HL-60/S4 treated with retinoic acid at 250 ng/mL for 4 days and 3 days (cell line): ENCODE measurements around the gene KLHL7.
"Not testable (repeated sequence)": the region's sequence is repeated elsewhere in the genome, so short reads cannot be mapped to it uniquely, and the experiment has no call there.

Experiments
- in situ Hi-C: fragments of 300-500 bp; cut with MboI; formaldehyde crosslinking; loops from 2 replicates; pipeline ENCODE4 v1.7.0; 2022; ENCODE audit warnings: low sequenced_read_pairs

KLHL7 gene

DNA sequence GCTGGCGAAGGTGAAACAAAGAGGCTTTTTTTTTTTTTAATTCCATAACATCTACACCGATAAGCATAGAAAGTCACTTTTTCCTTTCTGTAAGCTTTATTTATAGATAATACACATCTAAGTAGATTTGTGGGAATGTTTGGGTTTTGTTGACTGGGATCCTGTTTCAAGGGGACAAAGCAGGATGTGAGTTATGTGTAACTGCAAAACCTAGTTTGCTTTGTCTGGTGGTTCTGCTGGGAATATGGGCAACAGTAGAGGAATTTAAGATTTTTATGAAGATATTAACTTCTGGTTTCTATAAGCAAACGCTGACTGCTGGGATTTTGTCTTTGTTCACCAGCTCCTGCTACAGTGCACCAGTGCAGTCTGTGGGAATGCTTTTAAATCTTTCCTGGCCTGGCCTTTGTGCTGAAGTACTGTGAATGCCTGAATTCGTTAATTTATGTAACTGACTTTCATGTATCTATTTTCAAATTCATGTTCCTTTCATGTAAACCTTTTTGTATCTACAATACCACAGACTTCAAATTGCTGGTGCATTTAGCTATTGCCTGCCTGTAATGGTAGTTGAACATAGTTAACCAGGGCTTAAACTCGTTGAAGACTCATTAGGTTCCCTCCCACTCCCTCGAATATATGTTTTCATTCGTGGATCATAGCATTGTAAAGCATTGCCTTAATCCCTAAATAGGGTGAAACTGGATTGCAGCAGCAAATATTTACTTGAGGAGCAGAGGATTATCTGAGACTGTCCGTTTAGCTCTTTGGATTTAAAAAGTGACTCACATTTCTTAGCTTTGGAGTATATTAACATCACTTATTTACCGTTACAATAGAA, 1.5 kb downstream of the KLHL7 start:
- in situ Hi-C loops = no loop called here

DNA sequence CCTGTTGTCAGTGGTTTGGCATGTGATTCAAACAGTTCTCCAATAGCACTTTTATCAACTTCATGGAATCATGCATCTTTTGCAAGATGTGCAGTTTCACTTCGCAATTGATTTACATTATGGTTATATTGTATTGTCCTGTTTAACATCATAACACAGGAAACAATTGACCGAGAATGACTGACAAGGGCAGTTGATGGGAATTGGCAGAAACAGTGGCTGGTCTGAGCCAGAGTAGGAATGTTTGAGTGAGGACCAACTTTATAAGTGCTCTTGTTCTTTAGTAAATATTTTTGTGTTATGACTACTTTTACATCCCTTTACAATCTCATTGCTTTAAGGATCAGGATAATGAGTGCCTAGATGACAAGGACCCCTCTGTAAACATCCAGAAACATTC, 2.2 kb downstream of the KLHL7 start:
- in situ Hi-C loops = no loop called here

DNA sequence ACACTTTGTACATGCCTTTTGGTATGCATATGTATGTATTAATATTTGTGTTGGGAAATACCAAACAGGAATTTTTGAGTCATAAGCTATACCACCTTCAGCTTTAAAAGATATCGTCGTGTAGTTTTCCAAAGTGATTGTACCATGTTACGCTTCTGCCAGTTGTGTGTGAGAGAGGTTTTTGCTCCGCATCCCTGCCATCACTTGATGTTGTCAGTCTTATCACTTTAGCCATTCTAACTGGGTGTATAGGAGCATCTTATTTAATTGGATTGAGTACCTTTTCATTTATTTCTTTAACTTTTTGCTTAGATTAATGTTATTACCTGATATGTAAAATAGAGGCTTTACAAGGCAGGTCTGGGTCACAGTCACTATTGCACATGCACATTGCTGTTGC, 3.4 kb downstream of the KLHL7 start:
- in situ Hi-C loops = no loop called here

DNA sequence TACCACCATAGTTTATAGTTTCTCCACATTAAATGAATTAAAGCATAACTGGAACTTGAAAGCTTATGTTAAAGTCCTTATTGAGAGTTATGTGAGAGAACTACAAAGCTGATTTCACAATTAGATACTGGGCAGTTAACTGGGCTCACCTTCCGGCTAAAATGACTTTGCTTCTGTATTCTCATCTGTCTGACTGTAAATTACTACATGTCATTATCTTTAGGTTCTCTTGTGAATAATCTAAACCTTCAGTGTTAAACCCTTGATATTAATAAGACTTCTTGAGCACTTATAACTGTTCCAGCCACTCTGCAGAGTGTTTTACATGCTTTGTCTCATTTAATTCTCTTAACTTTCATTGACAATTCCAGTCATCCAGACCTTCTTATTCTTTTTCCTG, 3.9 kb downstream of the KLHL7 start:
- in situ Hi-C loops = no loop called here

DNA sequence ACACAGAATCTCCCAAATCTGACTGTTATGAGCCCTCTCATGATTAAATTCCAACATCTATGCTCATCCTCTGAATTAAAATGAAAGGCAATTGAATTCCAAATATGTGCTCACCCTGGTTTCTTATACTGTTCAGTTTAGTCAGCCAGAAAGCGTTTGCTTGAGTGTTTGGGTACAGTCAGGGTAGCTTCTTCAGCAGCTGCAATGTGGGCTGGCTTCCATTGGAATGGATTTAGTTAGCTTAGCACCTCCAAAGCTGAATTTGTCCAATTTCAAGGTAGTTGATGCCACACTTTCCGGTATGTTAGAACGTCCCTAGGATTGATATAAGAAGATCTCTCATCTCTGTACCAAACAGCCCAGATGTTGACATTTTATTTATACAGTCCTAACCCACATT, 9.3 kb downstream of the KLHL7 start:
- in situ Hi-C loops = no loop called here

DNA sequence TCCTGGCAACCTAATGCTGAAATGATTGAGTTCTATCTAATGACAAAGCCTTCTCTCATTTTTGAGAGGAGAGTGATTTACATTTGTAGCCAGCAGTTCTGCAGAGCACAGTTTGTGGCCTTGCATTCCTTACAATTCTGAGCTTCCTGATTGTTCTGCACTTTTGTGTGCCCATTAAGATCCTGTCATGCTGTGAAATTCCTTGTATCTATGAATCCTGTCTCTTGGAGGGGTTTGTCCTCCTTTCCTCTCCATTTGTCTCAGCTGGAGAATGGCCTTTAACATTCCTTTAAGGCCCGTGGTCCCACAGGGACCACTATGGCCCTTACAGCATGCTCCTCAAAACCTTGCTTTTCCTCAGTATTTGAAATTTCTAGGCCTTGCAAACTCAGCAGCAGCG, 10.4 kb downstream of the KLHL7 start:
- in situ Hi-C loops = no loop called here

DNA sequence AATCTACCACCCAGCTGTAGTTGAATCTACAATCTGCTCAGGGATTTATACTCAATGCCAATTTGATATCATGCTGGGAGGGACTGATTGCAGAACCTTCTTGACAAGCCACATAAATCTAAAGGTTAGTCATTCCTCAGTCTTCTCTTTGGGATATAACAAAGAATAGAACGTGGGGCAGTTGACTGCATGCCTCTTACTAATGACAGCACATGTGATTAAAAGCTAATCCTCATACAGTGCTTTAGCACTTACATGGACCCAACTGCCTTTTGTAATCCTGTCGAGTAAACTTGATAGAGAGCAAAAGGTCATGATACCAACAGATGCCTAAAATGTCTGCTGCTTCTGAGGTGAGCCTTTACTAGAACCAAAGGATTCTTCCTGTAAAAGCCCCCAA, 12.3 kb downstream of the KLHL7 start:
- in situ Hi-C loops = no loop called here

DNA sequence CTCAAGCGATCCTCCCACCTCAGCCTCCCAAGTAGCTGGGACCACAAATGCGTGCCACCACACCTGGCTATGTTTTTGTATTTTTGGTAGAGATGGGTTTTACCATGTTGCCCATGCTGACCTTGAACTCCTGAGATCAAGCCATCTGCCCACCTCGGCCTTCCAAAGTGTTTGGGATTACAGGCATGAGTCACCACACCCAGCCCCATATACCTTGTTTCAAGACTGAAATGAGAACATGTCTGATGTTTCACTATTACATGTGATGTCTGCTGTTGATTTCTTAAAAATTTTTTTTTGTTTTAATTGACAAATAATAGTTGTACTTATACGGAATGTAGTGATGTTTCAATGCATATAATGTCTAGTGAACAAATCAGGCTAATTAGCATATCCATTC, 14.5 kb downstream of the KLHL7 start:
- in situ Hi-C loops = no loop called here

DNA sequence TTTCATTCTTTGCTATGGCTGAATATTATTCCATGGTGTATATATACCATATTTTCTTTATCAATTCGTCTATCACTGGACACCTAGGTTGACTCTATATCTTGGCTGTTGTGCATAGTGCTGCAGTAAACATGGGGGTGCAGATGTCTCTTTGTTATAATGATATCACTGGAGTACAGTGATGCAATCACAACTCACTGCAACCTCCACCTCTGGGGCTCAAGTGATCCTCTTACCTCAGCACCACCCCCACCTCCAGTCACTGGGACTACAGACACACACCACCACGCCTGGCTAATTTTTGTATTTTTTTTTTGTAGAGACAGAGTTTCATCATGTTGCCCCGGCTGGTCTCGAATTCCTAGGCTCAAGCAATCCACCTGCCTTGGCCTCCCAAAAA, 15.6 kb downstream of the KLHL7 start:
- in situ Hi-C loops = no loop called here

DNA sequence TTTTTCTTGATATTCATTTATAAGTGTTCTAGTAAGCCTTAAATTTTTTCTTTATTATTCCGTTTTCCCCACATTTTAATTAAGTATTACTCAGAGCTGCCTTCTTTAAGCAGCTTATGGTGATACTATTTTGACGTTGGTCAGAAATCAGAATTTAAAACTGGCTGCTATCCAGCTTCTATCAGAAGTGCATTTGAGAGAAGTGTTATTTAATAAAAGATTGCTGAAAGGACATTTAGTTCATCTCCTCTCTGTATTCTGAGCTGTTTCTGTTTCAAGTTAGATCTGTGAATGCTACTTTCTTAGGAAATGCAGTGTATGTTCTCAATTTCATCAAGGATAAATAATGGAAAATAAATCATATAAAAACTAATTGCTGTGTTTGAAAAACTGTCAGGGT, 17.4 kb downstream of the KLHL7 start:
- in situ Hi-C loops = no loop called here

DNA sequence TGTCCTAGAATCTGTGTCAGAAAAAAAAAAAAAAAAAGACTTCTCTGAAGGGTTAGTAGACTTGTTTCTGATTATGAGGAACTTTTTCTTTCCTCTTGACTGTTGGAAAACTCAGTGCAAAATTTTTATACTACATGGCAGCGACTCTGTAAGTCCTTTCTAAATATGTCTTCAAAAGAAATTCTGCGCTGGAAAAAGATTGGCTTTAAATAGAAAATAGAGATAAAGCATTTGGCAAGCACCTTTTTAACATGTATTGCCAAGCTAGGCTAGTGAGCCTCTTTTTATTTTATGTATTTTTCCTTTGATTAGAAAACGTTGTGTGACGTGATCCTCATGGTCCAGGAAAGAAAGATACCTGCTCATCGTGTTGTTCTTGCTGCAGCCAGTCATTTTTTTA, 17.9 kb downstream of the KLHL7 start:
- in situ Hi-C loops = no loop called here

DNA sequence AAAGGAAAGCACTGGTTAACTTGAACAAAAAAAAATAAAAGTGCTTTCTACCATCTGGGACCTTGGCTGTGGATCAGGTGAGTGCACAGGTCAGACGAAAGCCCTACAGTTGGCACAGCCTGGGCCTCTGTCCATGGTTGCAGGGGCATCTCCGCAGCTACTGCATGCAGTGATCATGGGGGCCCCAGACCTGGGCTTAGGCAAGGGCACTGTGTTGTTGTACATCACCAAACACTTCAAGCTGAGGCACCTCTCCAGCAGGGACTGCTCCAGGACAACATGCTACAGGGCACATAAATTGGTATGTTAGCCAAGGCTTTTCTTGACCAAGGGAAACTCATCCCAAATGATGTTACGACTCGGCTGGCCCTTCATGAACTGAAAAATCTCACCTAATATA, 23.5 kb downstream of the KLHL7 start:
- in situ Hi-C loops = no loop called here

DNA sequence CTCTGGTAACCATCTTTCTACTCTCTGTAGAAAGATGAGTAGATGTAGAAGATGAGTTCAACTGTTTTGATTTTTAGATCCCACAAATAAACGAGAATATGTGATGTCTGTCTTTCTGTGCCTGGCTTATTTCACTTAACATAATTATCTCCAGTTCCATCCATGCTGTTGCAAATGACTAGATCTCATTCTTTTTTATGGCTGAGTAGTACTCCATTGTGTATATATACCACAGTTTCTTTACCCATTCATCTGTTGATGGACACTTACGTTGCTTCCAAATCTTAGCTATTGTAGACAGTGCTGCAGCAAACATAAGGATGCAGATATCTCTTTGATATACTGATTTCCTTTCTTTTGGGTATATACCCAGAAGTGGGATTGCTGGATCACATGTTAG, 26.2 kb downstream of the KLHL7 start:
- in situ Hi-C loops = not testable (repeated sequence)

DNA sequence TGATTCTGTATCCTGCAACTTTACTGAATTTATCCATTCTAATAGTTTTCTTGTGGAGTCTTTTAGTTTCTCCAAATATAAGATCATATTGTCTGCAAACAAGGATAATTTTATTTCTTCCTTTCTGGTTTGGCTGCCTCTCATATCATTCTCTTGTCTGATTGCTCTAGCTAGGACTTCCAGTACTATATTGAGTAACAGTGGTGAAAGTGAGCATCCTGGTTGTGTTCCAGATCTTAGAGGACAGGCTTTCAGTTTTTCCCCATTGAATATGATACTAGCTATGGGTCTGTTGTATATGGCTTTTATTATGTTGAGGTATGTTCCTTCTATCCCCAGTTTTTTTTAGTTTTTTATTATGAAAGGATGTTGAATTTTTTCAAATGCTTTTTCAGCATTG, 28.2 kb downstream of the KLHL7 start:
- in situ Hi-C loops = no loop called here

DNA sequence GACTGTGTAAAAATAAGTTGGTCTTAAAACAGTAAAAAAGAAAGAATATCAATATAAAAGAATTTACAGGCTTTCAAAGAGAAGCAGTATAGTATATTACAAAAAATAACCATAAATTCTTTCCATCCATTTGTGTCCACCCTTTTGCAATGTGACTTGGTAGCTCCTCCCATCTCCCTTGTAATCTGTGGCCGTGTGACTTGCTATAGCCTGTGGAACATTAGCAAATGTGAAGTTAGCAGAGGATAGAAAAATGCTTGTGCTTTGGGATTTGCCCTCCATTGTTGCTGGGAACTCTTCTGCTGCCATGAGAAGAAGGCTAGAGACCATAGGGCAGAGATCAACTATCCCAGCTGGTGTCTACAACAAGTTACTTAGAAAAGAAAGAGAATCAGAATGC, 30.2 kb downstream of the KLHL7 start:
- in situ Hi-C loops = no loop called here

DNA sequence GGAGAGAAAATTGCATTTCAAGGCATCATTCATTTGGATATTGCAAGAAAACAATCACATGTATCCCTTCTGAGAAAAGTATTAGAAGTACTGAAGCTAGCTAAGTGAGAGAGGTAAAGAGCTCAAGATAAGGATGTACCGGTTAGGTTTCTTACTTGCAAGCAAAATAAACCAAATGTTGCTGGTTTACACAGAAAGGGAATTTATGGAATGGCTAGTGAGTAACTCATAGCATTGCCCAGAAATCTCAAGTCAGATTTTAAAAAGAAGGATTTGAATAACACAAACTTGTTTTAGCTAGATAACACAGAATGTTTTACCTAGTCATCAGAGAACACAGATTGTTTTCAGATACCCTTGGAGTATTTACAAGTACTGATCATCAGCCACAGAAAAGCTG, 30.6 kb downstream of the KLHL7 start:
- in situ Hi-C loops = no loop called here

DNA sequence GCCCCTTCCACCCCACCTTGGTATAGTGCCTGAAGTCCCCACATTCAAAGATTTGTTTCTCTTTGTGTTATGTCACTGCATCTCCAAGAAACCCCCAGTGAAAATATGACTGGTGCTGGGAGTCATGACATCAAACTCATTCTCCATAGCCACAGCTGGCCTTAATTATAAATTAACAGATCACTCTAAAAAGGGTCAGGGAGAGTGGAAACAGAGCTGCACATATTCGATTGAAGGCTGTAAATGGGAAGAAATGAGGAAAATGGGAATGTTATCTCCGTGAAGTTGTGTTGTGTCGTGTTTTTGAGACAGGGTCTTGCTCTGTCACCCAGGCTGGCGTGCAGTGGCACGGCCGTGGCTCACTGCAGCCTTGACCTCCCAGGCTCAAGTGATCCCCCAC, 52.1 kb downstream of the KLHL7 start:
- in situ Hi-C loops = no loop called here

DNA sequence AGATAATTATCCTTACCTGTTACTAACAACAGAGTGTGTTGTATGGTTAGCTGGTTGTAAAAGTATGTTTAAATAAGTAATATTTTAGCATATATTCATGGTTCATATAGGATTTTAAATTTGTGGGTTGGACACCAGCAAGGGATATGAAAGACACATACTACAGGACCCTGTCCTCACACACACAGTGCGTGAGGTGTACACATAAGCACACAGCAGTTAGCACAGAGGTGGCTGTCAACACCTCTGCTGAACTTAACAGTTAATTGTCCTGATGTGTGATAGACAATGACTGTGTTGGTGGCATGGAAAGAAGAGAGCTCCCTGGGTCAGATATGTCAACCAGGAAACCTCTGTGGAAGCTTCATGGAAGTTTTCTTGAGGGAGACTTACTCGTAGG, 53.0 kb downstream of the KLHL7 start:
- in situ Hi-C loops = no loop called here

DNA sequence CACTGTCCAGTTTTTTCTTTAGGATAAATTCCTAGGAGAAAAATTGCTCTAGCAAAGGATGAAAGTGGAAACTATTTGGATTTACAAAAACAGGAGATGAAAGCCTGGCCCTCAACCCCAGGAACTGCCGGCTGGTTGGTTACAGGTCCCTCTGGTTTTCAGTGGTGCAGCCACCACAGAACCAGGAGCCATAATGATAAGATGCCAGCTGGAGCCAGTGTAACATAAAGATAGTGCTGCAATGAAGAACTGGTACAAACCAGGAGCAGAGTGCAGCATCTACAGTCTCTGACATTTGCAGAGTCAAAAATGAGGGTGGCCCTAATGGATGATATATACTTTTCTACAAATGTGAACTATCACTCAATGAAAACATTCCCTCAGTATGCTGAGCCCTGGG, 55.9 kb downstream of the KLHL7 start:
- in situ Hi-C loops = no loop called here

DNA sequence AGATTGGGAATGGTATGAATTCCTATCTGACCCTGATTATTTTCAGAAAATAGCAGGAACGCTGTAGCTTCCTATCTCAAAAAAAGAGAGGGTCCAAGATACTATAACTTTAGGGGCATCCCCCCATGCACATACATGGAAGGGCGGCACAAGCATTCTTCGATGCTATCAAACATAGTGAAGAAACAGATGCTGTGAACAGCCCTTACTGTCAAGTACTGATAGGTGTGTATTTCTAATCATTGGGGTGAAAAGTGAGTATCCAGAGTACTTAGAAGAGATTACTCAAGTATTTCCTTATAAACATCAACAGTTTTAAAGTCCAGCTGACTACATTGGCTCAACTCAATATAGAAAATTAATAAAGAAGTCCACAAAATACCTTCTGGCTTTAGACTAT, 59.3 kb downstream of the KLHL7 start:
- in situ Hi-C loops = no loop called here

DNA sequence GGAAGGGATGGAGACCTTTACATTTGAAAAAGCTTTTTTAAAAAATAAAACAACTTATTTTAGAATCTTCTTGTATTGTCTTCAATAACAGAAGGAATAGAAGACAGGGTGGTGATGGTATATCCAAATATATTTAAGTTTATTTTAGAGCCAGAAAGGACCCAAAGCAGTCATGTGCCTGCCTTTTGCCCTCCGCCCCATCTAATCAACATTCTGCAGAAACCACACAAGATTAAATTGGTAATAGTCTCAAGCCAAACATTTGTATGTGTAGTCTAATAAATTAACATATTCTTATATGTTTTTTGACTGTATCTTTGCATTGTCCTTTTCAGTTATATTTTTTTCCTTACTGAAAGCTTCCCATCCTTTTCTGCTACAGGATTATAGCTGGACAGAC, 59.7 kb downstream of the KLHL7 start:
- in situ Hi-C loops = no loop called here

DNA sequence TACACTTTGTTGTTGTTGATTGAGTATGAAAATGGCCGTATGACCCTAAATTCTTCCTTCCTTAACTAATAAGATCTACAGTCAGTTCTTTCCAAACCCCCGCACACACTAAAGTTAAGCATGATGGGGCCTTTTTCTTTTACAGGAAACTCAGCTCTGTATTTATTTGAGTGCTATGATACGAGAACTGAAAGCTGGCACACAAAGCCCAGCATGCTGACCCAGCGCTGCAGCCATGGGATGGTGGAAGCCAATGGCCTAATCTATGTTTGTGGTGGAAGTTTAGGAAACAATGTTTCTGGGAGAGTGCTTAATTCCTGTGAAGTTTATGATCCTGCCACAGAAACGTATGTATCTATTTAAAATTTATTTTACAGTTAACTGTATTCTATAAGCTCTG, 62.1 kb downstream of the KLHL7 start:
- in situ Hi-C loops = no loop called here
